H1 (cell line): ENCODE measurements around the gene PTBP3.

Source experiments
- ASH2L ChIP-seq: fragments of 200-600, 300-600 bp; sonication (generic); IDR thresholded peaks from one replicate; pipeline ENCODE4 v1.7.1; 2017; ENCODE audit warnings: low read length
- CTCF ChIP-seq, 3 experiments: IDR thresholded peaks; 1 replicate in 2 of 3; 2 replicates in 1 of 3; pipeline versions ENCODE4 v1.5.1 to v1.6.1; 2011; ENCODE audit warnings: low read length in 3 of 3, mild to moderate bottlenecking in 3 of 3, inconsistent platforms in 2 of 3, low read depth in 1 of 3, moderate library complexity in 1 of 3; ENCODE audit not compliant: insufficient read depth in 1 of 3; ENCODE audit errors: control extremely low read depth in 1 of 3
- EGR1 ChIP-seq: IDR thresholded peaks from 2 replicates; pipeline ENCODE4 v1.6.1; 2011; ENCODE audit warnings: low read depth, low read length, borderline replicate concordance
- GABPA ChIP-seq: IDR thresholded peaks from 2 replicates; pipeline ENCODE4 v1.6.1; 2011; ENCODE audit warnings: mild to moderate bottlenecking, low read length, moderate library complexity, borderline replicate concordance; ENCODE audit not compliant: insufficient read depth
- JUN ChIP-seq: IDR thresholded peaks from 2 replicates; pipeline ENCODE4 v1.6.1; 2011; ENCODE audit warnings: low read depth, mild to moderate bottlenecking, improper control_type of control experiment, low read length
- KDM5A ChIP-seq: fragments of 200-600 bp; IDR thresholded peaks from 2 replicates; pipeline ENCODE4 v1.7.1; 2012; ENCODE audit warnings: mild to moderate bottlenecking, low read length, inconsistent platforms, mixed read lengths
- RAD21 ChIP-seq, 2 experiments: IDR thresholded peaks in 1 of 2; conservative IDR thresholded peaks in 1 of 2; 2 replicates each; pipeline ENCODE4 v1.6.1; 2011; ENCODE audit warnings: low read depth in 2 of 2, low read length in 2 of 2, improper control_type of control experiment in 1 of 2, inconsistent platforms in 1 of 2, mild to moderate bottlenecking in 1 of 2, moderate library complexity in 1 of 2
- SIN3A ChIP-seq, 2 experiments: IDR thresholded peaks in 1 of 2; conservative IDR thresholded peaks in 1 of 2; 2 replicates each; pipeline ENCODE4 v1.6.1; 2011 to 2012; ENCODE audit warnings: low read length in 2 of 2, improper control_type of control experiment in 1 of 2, low read depth in 1 of 2, mild to moderate bottlenecking in 1 of 2
- SIX5 ChIP-seq: IDR thresholded peaks from 2 replicates; pipeline ENCODE4 v1.6.1; 2011; ENCODE audit warnings: mild to moderate bottlenecking, low read depth, low read length
- SRF ChIP-seq: IDR thresholded peaks from 2 replicates; pipeline ENCODE4 v1.6.1; 2011; ENCODE audit warnings: mild to moderate bottlenecking, low read depth, low read length, moderate library complexity
- TF ChIP-seq, protein P1 (sequence below): IDR thresholded peaks from 2 replicates; pipeline ENCODE4 v1.6.1; 2011; ENCODE audit warnings: low read depth, mild to moderate bottlenecking, low read length; ENCODE audit not compliant: insufficient read depth

DNA sequence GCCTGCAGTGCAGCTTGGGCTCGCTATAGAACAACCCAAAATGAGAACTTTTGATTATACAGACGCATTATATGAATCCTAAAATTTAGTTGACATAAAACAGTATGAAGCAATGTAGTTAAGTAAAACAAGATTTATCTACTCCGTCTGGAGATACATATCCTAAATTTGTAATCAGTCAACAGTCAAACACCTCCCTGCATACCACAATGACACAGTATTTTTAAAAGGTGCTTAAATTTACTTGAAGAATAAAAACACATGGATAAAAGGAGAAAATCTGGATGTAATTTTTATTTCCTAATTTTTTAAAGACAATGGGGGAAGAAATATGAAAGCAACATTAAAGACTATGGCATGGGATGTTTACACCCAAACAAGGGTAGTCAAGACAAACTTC, 70.8 kb downstream of the PTBP3 start:
- TF ChIP-seq CTCF (IDR thresholded peaks at IDR 0.05; ENCODE audit: control extremely low read depth in 1 of 3, insufficient read depth in 1 of 3, low read depth in 1 of 3, low read length in 3 of 3) (no peak), SRF (no peak), JUN (no peak), EGR1 (no peak), SIX5 (no peak), RAD21 (IDR thresholded peaks at IDR 0.05 in 1 of 2, conservative IDR thresholded peaks at IDR 0.05 in 1 of 2; ENCODE audit: low read depth in 2 of 2, low read length in 2 of 2) (no peak), SIN3A (conservative IDR thresholded peaks at IDR 0.05 in 1 of 2, IDR thresholded peaks at IDR 0.05 in 1 of 2; ENCODE audit: low read depth in 1 of 2, low read length in 2 of 2) (no peak), GABPA (no peak), ASH2L (no peak), KDM5A (no peak)
- TF ChIP-seq, protein P1, sequence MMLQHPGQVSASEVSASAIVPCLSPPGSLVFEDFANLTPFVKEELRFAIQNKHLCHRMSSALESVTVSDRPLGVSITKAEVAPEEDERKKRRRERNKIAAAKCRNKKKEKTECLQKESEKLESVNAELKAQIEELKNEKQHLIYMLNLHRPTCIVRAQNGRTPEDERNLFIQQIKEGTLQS, result no peak
